IgD-negative memory B cell (primary cell): Measurements from ENCODE around the gene ARL6IP1. TPM values are rescaled to one million over a fixed set of nuclear protein-coding genes. Genes with fewer than 3 reads are reported as not detected.

Experiments
- H3K27ac Mint-ChIP-seq, 3 donors: one replicate each; pipeline ENCODE4 v1.8.0; 2020 to 2022; ENCODE audit warnings: mild to moderate bottlenecking in 3 of 3, mixed read lengths in 3 of 3, moderate library complexity in 1 of 3
- H3K27me3 Mint-ChIP-seq: one replicate; pipeline ENCODE4 v1.8.0; 2021; ENCODE audit warnings: mixed read lengths
- H3K36me3 Mint-ChIP-seq: one replicate; pipeline ENCODE4 v1.8.0; 2020; ENCODE audit warnings: mild to moderate bottlenecking, mixed read lengths
- H3K4me1 Mint-ChIP-seq, 3 donors: one replicate each; pipeline ENCODE4 v1.8.0; 2020 to 2022; ENCODE audit warnings: mixed read lengths in 3 of 3, mild to moderate bottlenecking in 1 of 3
- H3K4me3 Mint-ChIP-seq, 4 donors: one replicate each; pipeline ENCODE4 v1.8.0; 2020 to 2022; ENCODE audit warnings: mild to moderate bottlenecking in 4 of 4, mixed read lengths in 4 of 4, moderate library complexity in 3 of 4
- H3K9me3 Mint-ChIP-seq, 3 donors: one replicate each; pipeline ENCODE4 v1.8.0; 2020 to 2021; ENCODE audit warnings: mixed read lengths in 3 of 3, mild to moderate bottlenecking in 1 of 3
- polyA plus RNA-seq: library from polyadenylated mRNA; unstranded; fragments of 300-500 nt; fragmentation: Illumina TruSeq; gene quantifications from one replicate; pipeline ENCODE4 v1.2.3, GENCODE V29; 2021

ARL6IP1 gene
- 142 TPM for polyA plus RNA-seq

GRCh38 chr16:18801145-18801972 lies at the start of gene ARL6IP1:
Gene ARL6IP1 (minus strand): TSS chr16:18801549. CDS start chr16:18801466, 83 bp downstream.
- H3K4me1 Mint-ChIP-seq: peaks cover 23 to 35% (median 30%) of the 10 kb centered on the region in 3 donors
- H3K36me3 Mint-ChIP-seq: no peaks in the 10 kb centered on the region
- peak within 1 kb of the TSS; percentile 92 to 98 (median 96) for H3K27ac Mint-ChIP-seq

GRCh38 chr16:18846416-18846815 lies 45.1 kb upstream of the ARL6IP1 start:
- no peaks in the 10 kb centered on the region for H3K9me3 Mint-ChIP-seq
- H3K27ac Mint-ChIP-seq: peak overlapping the region in 1 of 3 donors; percentile 23
- peaks cover 4% of the 10 kb centered on the region for H3K36me3 Mint-ChIP-seq
- H3K4me3 Mint-ChIP-seq: no peak overlapping the region
- H3K27me3 Mint-ChIP-seq: no peaks in the 10 kb centered on the region
- peaks cover 0 to 3% (median 1%) of the 10 kb centered on the region in 3 donors for H3K4me1 Mint-ChIP-seq

More at GRCh38 chr16:18801145-18801972, at the start of gene ARL6IP1:
- no peaks in the 10 kb centered on the region for H3K9me3 Mint-ChIP-seq
- H3K4me3 Mint-ChIP-seq: peak within 1 kb of the TSS; percentile 93 to 96 (median 94)
- H3K27me3 Mint-ChIP-seq: no peaks in the 10 kb centered on the region

GRCh38 chr16:18842565-18842964 lies 41.2 kb upstream of the ARL6IP1 start:
- peaks cover 9% of the 10 kb centered on the region for H3K36me3 Mint-ChIP-seq
- H3K27me3 Mint-ChIP-seq: no peaks in the 10 kb centered on the region
- no peak overlapping the region for H3K27ac Mint-ChIP-seq

GRCh38 chr16:18841833-18842525 lies 40.6 kb upstream of the ARL6IP1 start:
- Mint-ChIP-seq H3K9me3 (no peaks in the 10 kb centered on the region), H3K4me3 (no peak overlapping the region), H3K4me1 (peaks cover 0 to 3% (median 1%) of the 10 kb centered on the region in 3 donors), H3K36me3 (peaks cover 7% of the 10 kb centered on the region), H3K27me3 (no peaks in the 10 kb centered on the region), H3K27ac (no peak overlapping the region)

More at GRCh38 chr16:18842565-18842964, 41.2 kb upstream of the ARL6IP1 start:
- Mint-ChIP-seq H3K9me3 (no peaks in the 10 kb centered on the region), H3K4me3 (no peak overlapping the region), H3K4me1 (peaks cover 0 to 3% (median 1%) of the 10 kb centered on the region in 3 donors)

- Mint-ChIP-seq H3K27me3 (no peaks in the 10 kb centered on the region), H3K27ac (no peak overlapping the region), H3K36me3 (peaks cover 6% of the 10 kb centered on the region)
Observed at GRCh38 chr16:18839555-18839954, 38.2 kb upstream of the ARL6IP1 start.

GRCh38 chr16:18836702-18837101 lies 35.4 kb upstream of the ARL6IP1 start:
- Mint-ChIP-seq H3K4me3 (no peak overlapping the region), H3K4me1 (no peaks in the 10 kb centered on the region), H3K27ac (peak overlapping the region in 2 of 3 donors; percentile 24 to 92), H3K27me3 (no peaks in the 10 kb centered on the region), H3K36me3 (peaks cover 8% of the 10 kb centered on the region), H3K9me3 (no peaks in the 10 kb centered on the region)

More at GRCh38 chr16:18839555-18839954, 38.2 kb upstream of the ARL6IP1 start:
- Mint-ChIP-seq H3K4me1 (peaks cover 0 to 3% (median 0%) of the 10 kb centered on the region in 3 donors), H3K9me3 (no peaks in the 10 kb centered on the region), H3K4me3 (no peak overlapping the region)

GRCh38 chr16:18834864-18835263 lies 33.5 kb upstream of the ARL6IP1 start:
- no peaks in the 10 kb centered on the region for H3K27me3 Mint-ChIP-seq
- no peak overlapping the region for H3K27ac Mint-ChIP-seq
- H3K4me1 Mint-ChIP-seq: no peaks in the 10 kb centered on the region
- no peaks in the 10 kb centered on the region for H3K9me3 Mint-ChIP-seq
- peaks cover 4% of the 10 kb centered on the region for H3K36me3 Mint-ChIP-seq
- H3K4me3 Mint-ChIP-seq: no peak overlapping the region

- Mint-ChIP-seq H3K9me3 (no peaks in the 10 kb centered on the region), H3K4me1 (no peaks in the 10 kb centered on the region), H3K36me3 (peaks cover 4% of the 10 kb centered on the region), H3K27ac (no peak overlapping the region), H3K4me3 (no peak overlapping the region), H3K27me3 (no peaks in the 10 kb centered on the region)
Observed at GRCh38 chr16:18833707-18834505, 32.6 kb upstream of the ARL6IP1 start.

GRCh38 chr16:18832613-18833012 lies 31.3 kb upstream of the ARL6IP1 start:
- Mint-ChIP-seq H3K27ac (no peak overlapping the region), H3K27me3 (no peaks in the 10 kb centered on the region), H3K9me3 (no peaks in the 10 kb centered on the region), H3K4me3 (no peak overlapping the region), H3K36me3 (peaks cover 4% of the 10 kb centered on the region), H3K4me1 (no peaks in the 10 kb centered on the region)

GRCh38 chr16:18832006-18832405 lies 30.7 kb upstream of the ARL6IP1 start:
- no peak overlapping the region for H3K27ac Mint-ChIP-seq
- H3K4me3 Mint-ChIP-seq: no peak overlapping the region
- H3K36me3 Mint-ChIP-seq: peaks cover 4% of the 10 kb centered on the region
- no peaks in the 10 kb centered on the region for H3K4me1 Mint-ChIP-seq
- H3K9me3 Mint-ChIP-seq: no peaks in the 10 kb centered on the region
- H3K27me3 Mint-ChIP-seq: no peaks in the 10 kb centered on the region

- Mint-ChIP-seq H3K4me1 (no peaks in the 10 kb centered on the region), H3K36me3 (peaks cover 4% of the 10 kb centered on the region), H3K27ac (no peak overlapping the region), H3K4me3 (no peak overlapping the region), H3K9me3 (no peaks in the 10 kb centered on the region), H3K27me3 (no peaks in the 10 kb centered on the region)
Observed at GRCh38 chr16:18829251-18829650, 27.9 kb upstream of the ARL6IP1 start.

- H3K9me3 Mint-ChIP-seq: no peaks in the 10 kb centered on the region
- H3K4me3 Mint-ChIP-seq: no peak overlapping the region
- H3K36me3 Mint-ChIP-seq: peaks cover 2% of the 10 kb centered on the region
- no peaks in the 10 kb centered on the region for H3K27me3 Mint-ChIP-seq
- peak overlapping the region in 1 of 3 donors; percentile 13 for H3K27ac Mint-ChIP-seq
- H3K4me1 Mint-ChIP-seq: no peaks in the 10 kb centered on the region
Observed at GRCh38 chr16:18827890-18828289, 26.5 kb upstream of the ARL6IP1 start.

GRCh38 chr16:18816286-18816685 lies 14.9 kb upstream of the ARL6IP1 start:
- H3K4me1 Mint-ChIP-seq: peaks cover 3 to 4% (median 3%) of the 10 kb centered on the region in 3 donors
- peaks cover 0 to 2% (median 0%) of the 10 kb centered on the region in 3 donors for H3K9me3 Mint-ChIP-seq
- H3K36me3 Mint-ChIP-seq: peaks cover 2% of the 10 kb centered on the region
- peak overlapping the region in 1 of 3 donors; percentile 27 for H3K27ac Mint-ChIP-seq
- no peak overlapping the region for H3K4me3 Mint-ChIP-seq
- H3K27me3 Mint-ChIP-seq: no peaks in the 10 kb centered on the region

GRCh38 chr16:18811925-18812324 lies 10.6 kb upstream of the ARL6IP1 start:
- Mint-ChIP-seq H3K4me3 (peak overlapping the region in 1 of 4 donors; percentile 14), H3K9me3 (peaks cover 0 to 2% (median 0%) of the 10 kb centered on the region in 3 donors), H3K4me1 (no peaks in the 10 kb centered on the region), H3K27ac (no peak overlapping the region), H3K36me3 (peaks cover 2% of the 10 kb centered on the region), H3K27me3 (no peaks in the 10 kb centered on the region)
